ENCODE results near the gene CDK11A. TPM values are rescaled to one million over a fixed set of nuclear protein-coding genes. Genes with fewer than 3 reads are reported as not detected.
A peak's percentile ranks its signal among the peaks of the same experiment; 100 is the strongest.
"Not testable (repeated sequence)": the region's sequence is repeated elsewhere in the genome, so short reads cannot be mapped to it uniquely, and the experiment has no call there.

CDK11A gene
- polyA plus RNA-seq, 1 of the 3 experiments (the other 2 are of a cell fraction): 24.0 TPM

DNA sequence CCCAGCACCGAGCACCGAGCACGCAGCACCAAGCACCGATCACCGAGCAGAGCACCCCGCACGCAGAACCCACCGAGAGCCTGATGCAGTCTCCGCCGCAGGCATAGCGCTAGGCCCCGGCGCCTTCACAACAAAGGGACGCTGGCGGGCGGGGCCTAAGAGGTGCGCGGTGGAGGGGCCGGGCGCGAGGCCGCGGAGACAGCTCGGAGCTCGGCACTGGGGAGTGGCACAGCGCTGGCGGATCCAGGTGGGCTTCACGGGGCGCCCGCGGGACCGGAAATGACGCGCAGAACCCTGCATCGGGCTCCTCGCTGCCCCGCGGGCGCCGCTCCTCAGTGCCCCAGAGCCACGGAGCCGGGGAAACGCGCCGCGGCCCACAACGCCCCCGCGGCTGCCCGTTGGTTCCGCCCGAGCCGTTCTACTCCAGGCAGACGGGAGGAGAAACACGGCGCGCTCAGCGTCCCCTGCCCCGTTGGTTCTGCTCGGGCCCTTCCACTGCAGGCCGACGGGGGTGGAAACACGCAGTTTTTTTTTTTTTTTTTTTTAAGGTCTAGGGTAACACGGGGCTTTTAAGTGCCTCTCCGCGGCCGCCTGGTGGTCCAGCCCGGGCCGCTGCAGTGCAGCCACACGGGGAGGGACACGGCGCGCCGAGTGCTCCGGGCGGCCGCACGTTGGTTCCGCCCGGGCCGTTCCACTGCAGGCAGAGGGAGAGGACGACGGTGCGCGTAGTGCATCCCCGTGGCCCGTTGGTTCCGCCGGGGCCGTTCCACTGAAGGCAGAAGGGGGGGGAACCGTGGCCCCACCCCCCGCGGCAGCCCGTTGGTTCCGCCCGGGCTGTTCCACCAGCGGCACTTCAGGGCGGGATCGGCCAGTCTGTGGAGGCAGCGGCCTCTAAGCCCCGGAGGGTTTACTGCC lies 21.8 kb upstream of the CDK11A start:
- H3K4me1 ChIP-seq (ENCODE audit: control insufficient read depth in 1 of 2, insufficient read depth in 2 of 2, low read depth in 1 of 2, low read length in 1 of 2); H3K9me2 ChIP-seq; H3K4me2 ChIP-seq; H3K9me3 ChIP-seq; H3K27me3 ChIP-seq (ENCODE audit: insufficient read depth); H3K36me3 ChIP-seq (replicated peaks in 1 of 2; ENCODE audit: control insufficient read depth in 1 of 2, insufficient read depth in 2 of 2, low read length in 1 of 2); H2AFZ ChIP-seq (ENCODE audit: low read depth); H4K20me1 ChIP-seq (ENCODE audit: insufficient read depth); POLR2A ChIA-PET; CTCF ChIA-PET; H3F3A ChIP-seq (replicated peaks; ENCODE audit: insufficient read depth): not testable (repeated sequence)
- TF ChIP-seq JUND (IDR thresholded peaks at IDR 0.05): peak; percentile 38; the same call in 1 of the 2 replicates
- H3K4me3 ChIP-seq (ENCODE audit: low read depth in 2 of 2, low read length in 1 of 2): peak overlapping the region in 1 of 2 experiments; percentile 47; a peak in 2 of 4 replicates
- H3K27ac ChIP-seq (ENCODE audit: low read depth in 2 of 2, low read length in 1 of 2): peak overlapping the region; percentile 70 to 90
- 3% methylated on average over 8 of the region's 101 CpGs for WGBS (ENCODE audit: low lambda C conversion rate)
- peak; percentile 55 for DNase-seq
- peak overlapping the region; percentile 60; the same call in 1 of the 2 replicates for H3K9ac ChIP-seq
- peaks cover 11% of the 10 kb centered on the region; the same call in 1 of the 2 replicates for H3K79me2 ChIP-seq (ENCODE audit: insufficient read depth)

DNA sequence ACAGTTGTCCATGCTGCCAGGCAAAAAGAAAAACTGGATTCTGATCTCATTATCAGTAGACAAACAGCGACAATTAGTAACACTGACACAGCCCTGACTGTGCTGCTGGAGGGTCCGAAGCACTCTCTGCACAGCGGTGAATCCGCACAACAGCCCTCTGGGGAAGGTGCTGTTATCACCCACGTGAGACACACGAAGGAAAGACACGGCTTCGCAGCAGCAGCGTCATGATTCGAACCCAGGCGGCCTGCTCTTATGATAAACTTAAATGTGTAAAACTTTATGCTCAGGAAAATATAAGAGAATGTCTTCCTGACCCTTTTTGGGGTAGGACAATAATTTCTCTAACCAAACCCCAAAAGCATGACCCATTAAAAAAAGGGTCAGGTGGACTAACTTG lies 18.4 kb upstream of the CDK11A start:
- H3K9ac ChIP-seq; H4K20me1 ChIP-seq (ENCODE audit: insufficient read depth); DNase-seq; H3K4me2 ChIP-seq; H3K9me2 ChIP-seq; H3K36me3 ChIP-seq (replicated peaks in 1 of 2; ENCODE audit: control insufficient read depth in 1 of 2, insufficient read depth in 2 of 2, low read length in 1 of 2); H3F3A ChIP-seq (replicated peaks; ENCODE audit: insufficient read depth); H3K27me3 ChIP-seq (ENCODE audit: insufficient read depth); H2AFZ ChIP-seq (ENCODE audit: low read depth); H3K4me3 ChIP-seq (ENCODE audit: low read depth in 2 of 2, low read length in 1 of 2); H3K27ac ChIP-seq (ENCODE audit: low read depth in 2 of 2, low read length in 1 of 2); CTCF ChIA-PET; H3K4me1 ChIP-seq (ENCODE audit: control insufficient read depth in 1 of 2, insufficient read depth in 2 of 2, low read depth in 1 of 2, low read length in 1 of 2); POLR2A ChIA-PET; H3K9me3 ChIP-seq: not testable (repeated sequence)
- H3K79me2 ChIP-seq (ENCODE audit: insufficient read depth): peaks cover 17% of the 10 kb centered on the region; the same call in 1 of the 2 replicates
- 90% methylated on average over 11 of the region's 11 CpGs for WGBS (ENCODE audit: low lambda C conversion rate)

DNA sequence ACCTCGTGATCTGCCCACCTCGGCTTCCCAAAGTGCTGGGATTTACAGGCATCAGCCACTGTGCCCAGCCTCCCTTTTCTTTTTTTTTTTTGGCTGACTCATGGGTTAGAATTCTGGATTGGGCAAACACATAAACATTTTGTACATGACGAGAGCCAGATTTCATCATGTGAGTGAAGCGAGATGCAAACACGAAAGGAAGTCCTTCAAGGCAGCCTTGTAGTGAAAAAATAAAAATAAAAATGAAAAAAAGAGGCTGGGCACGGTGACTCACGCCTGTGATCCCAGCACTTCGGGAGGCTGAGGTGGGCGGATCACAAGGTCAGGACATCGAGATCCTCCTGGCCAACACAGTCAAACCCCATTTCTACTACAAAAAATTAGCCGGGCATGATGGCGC lies 16.9 kb upstream of the CDK11A start:
- H3K9me3 ChIP-seq; H3K36me3 ChIP-seq (replicated peaks in 1 of 2; ENCODE audit: control insufficient read depth in 1 of 2, insufficient read depth in 2 of 2, low read length in 1 of 2); H3K4me3 ChIP-seq (ENCODE audit: low read depth in 2 of 2, low read length in 1 of 2); H3K27me3 ChIP-seq (ENCODE audit: insufficient read depth); POLR2A ChIA-PET; H3K9me2 ChIP-seq; H3F3A ChIP-seq (replicated peaks; ENCODE audit: insufficient read depth); CTCF ChIA-PET; H3K9ac ChIP-seq; H3K4me1 ChIP-seq (ENCODE audit: control insufficient read depth in 1 of 2, insufficient read depth in 2 of 2, low read depth in 1 of 2, low read length in 1 of 2); H2AFZ ChIP-seq (ENCODE audit: low read depth); DNase-seq; H4K20me1 ChIP-seq (ENCODE audit: insufficient read depth); H3K4me2 ChIP-seq: not testable (repeated sequence)
- 46% methylated on average over 11 of the region's 12 CpGs for WGBS (ENCODE audit: low lambda C conversion rate)
- H3K79me2 ChIP-seq (ENCODE audit: insufficient read depth): peaks cover 17% of the 10 kb centered on the region; the same call in 1 of the 2 replicates
- peak; percentile 48 for TF ChIP-seq JUND (IDR thresholded peaks at IDR 0.05)
- peak; percentile 54; the same call in 1 of the 2 replicates for TF ChIP-seq FOSL2 (IDR thresholded peaks at IDR 0.05; ENCODE audit: borderline replicate concordance, low read depth)
- H3K27ac ChIP-seq (ENCODE audit: low read depth in 2 of 2, low read length in 1 of 2): peak overlapping the region in 1 of 2 experiments; percentile 45; a peak in 1 of 4 replicates

DNA sequence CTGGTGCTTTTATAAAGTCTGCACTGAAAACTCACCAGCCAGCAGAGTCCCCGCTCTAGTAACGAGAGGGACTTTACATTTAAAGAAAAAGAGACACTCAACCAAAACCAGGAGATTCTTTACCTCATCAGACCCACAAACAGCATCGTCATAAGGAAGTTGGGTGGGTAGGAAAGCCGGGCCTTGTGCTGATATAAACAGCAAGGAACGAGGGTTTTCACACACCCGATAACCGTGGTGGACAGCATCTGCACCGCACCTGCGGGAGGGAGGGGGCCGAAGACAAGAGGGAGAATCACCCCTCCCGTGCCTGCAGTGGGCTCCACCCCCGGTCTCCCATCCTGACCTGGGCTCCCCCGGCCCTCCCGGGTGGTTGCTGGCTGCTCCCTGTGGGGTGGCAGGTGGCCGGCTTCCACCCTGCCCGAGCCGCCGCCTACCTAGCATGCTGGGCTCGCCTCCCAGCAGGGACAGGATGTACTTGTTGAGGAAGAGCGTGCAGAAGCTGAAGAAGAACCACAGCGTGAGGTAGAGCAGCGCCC lies 14.7 kb upstream of the CDK11A start:
- POLR2A ChIA-PET; H2AFZ ChIP-seq (ENCODE audit: low read depth); H3K36me3 ChIP-seq (replicated peaks in 1 of 2; ENCODE audit: control insufficient read depth in 1 of 2, insufficient read depth in 2 of 2, low read length in 1 of 2); DNase-seq; H3F3A ChIP-seq (replicated peaks; ENCODE audit: insufficient read depth); H3K27ac ChIP-seq (ENCODE audit: low read depth in 2 of 2, low read length in 1 of 2); H3K4me2 ChIP-seq; H3K4me3 ChIP-seq (ENCODE audit: low read depth in 2 of 2, low read length in 1 of 2); H3K27me3 ChIP-seq (ENCODE audit: insufficient read depth); H3K9me3 ChIP-seq; CTCF ChIA-PET; H3K9ac ChIP-seq; H3K4me1 ChIP-seq (ENCODE audit: control insufficient read depth in 1 of 2, insufficient read depth in 2 of 2, low read depth in 1 of 2, low read length in 1 of 2); H3K9me2 ChIP-seq; H4K20me1 ChIP-seq (ENCODE audit: insufficient read depth): not testable (repeated sequence)
- WGBS (ENCODE audit: low lambda C conversion rate): 100% methylated on average over 1 of the region's 22 CpGs
- H3K79me2 ChIP-seq (ENCODE audit: insufficient read depth): peaks cover 17% of the 10 kb centered on the region; the same call in 1 of the 2 replicates

DNA sequence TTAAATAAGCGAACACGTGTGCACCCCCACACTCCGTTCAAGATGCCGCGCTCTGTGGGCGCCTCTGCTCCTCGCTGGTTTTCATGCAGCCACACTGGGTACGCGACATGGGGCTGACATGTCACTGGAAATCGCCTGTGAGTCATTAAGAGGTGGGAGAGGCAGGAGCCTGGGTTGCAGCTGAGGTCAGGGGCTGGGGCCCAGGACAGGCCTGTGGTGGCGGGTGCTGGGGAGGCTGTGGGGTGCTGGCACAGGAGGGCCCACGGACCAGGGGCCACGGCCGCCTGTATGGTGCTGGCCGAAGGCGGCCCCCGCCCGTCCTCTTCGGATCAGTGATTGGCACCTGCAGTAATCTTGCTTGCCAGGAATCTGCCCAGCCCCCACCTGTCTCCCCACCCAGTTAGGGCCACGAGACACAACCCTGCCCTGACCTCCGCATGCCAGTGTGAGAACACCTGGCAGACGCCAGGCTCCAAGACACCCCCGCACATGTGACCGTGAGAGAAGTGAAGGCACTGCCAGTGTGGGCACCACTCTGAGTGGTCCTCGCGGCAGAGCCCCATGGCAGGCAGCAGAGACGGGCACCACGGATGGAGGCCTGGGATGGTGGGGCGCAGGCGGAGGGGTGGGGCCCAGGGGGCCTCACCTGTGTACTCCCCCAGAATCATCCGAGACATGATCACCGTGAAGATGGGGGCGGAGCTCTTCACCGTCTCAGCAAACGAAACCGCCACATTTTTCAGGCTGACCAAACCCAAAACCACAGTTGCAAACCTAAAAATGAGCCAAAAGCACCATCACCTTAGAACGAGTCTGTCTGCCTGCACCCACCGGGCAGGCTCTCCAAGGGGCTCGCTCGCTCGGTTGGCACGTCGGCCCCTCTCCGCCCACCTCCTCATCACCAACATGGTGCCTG lies 13.8 kb upstream of the CDK11A start:
- H4K20me1 ChIP-seq (ENCODE audit: insufficient read depth); H3K4me3 ChIP-seq (ENCODE audit: low read depth in 2 of 2, low read length in 1 of 2); H3K4me1 ChIP-seq (ENCODE audit: control insufficient read depth in 1 of 2, insufficient read depth in 2 of 2, low read depth in 1 of 2, low read length in 1 of 2); CTCF ChIA-PET; H3K9ac ChIP-seq; DNase-seq; H2AFZ ChIP-seq (ENCODE audit: low read depth); H3K4me2 ChIP-seq; H3K27ac ChIP-seq (ENCODE audit: low read depth in 2 of 2, low read length in 1 of 2); H3F3A ChIP-seq (replicated peaks; ENCODE audit: insufficient read depth); H3K27me3 ChIP-seq (ENCODE audit: insufficient read depth); H3K9me2 ChIP-seq; H3K36me3 ChIP-seq (replicated peaks in 1 of 2; ENCODE audit: control insufficient read depth in 1 of 2, insufficient read depth in 2 of 2, low read length in 1 of 2); POLR2A ChIA-PET; H3K9me3 ChIP-seq: not testable (repeated sequence)
- H3K79me2 ChIP-seq (ENCODE audit: insufficient read depth): peaks cover 13% of the 10 kb centered on the region; the same call in 1 of the 2 replicates
- 96% methylated on average over 18 of the region's 44 CpGs for WGBS (ENCODE audit: low lambda C conversion rate)

All from SK-N-SH (cell line).